Stimulated activated CD4-positive, alpha-beta T cell treated with anti-CD3 and anti-CD28 coated beads, Interleukin-12 subunit alpha, Interleukin-12 subunit beta, amount 100 ng/mL, for 4 hours (primary cell): Measurements from ENCODE around the gene RPS6KB1.
A peak's percentile ranks its signal among the peaks of the same experiment; 100 is the strongest.
"Not testable (repeated sequence)": the region's sequence is repeated elsewhere in the genome, so short reads cannot be mapped to it uniquely, and the experiment has no call there.

Experiments used
- DNase-seq: peaks from one replicate; pipeline ENCODE4 v3.0.0-alpha.2; 2020

Gene RPS6KB1

DNA sequence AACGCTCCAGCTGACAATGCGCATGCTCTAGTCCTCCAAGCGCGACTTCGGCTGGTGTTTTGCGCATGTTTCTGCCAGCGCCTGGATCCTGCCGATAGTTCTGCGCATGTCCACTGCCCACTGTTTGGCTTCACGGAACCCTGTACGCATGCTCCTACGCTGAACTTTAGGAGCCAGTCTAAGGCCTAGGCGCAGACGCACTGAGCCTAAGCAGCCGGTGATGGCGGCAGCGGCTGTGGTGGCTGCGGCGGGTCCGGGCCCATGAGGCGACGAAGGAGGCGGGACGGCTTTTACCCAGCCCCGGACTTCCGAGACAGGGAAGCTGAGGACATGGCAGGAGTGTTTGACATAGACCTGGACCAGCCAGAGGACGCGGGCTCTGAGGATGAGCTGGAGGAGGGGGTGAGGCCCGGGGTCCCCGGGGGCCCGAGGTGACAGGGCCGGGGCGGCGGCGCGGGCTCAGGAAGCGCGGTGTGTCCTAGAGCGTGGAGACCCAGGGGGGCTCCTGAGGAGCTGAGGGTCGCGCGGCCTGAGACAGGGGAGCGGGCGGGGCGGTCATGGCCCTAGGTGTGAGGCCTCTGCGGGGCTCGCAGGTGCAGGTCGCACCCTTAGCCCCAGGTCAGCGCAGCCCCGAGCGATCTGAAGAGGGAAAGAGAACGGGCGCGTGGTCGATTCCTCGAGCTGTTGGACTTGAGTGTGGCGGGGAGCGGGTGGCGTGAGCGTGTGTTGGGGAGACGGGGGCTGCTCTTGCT lies at the start of gene RPS6KB1, which contains the start of gene TUBD1:
RPS6KB1 (plus strand) TSS at position 198 of the 752 bp plus-strand sequence; CDS start at position 262, 64 bp downstream.
TUBD1 (minus strand) TSS at position 20 of the 752 bp plus-strand sequence. CDS start 1,941 bp downstream, outside the sequence.
- peak; percentile 93 for DNase-seq

GRCh38 chr17:59844884-59845594 lies 47.9 kb upstream of the RPS6KB1 start:
- DNase-seq: no peak

- peak; percentile 32 for DNase-seq
These were observed 47.1 kb upstream of the RPS6KB1 start for GRCh38 chr17:59845595-59846393.

GRCh38 chr17:59846394-59847165 lies 46.3 kb upstream of the RPS6KB1 start:
- no peak for DNase-seq

GRCh38 chr17:59848385-59848668 lies 44.6 kb upstream of the RPS6KB1 start:
- DNase-seq: no peak

DNA sequence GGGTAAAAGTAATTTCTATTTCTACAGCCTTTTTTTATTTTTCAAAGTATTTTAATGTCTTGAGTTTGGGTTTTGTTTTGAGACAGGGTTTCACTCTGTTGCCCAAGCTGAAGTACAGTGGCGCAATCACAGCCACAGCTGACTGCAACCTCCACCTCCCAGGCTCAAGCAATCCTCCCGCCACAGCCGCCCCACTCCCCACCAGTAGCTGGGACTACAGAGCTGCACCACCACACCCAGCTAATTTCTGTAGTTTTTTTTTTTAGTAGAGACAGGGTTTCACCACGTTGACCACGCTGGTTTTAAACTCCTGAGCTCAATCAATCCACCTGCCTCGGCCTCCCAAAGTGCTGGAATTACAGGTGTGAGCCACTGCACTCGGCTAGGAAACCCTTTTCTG lies 44.1 kb upstream of the RPS6KB1 start:
- no peak for DNase-seq

- not testable (repeated sequence) for DNase-seq
These were observed 42.6 kb upstream of the RPS6KB1 start for GRCh38 chr17:59850311-59850710.

DNA sequence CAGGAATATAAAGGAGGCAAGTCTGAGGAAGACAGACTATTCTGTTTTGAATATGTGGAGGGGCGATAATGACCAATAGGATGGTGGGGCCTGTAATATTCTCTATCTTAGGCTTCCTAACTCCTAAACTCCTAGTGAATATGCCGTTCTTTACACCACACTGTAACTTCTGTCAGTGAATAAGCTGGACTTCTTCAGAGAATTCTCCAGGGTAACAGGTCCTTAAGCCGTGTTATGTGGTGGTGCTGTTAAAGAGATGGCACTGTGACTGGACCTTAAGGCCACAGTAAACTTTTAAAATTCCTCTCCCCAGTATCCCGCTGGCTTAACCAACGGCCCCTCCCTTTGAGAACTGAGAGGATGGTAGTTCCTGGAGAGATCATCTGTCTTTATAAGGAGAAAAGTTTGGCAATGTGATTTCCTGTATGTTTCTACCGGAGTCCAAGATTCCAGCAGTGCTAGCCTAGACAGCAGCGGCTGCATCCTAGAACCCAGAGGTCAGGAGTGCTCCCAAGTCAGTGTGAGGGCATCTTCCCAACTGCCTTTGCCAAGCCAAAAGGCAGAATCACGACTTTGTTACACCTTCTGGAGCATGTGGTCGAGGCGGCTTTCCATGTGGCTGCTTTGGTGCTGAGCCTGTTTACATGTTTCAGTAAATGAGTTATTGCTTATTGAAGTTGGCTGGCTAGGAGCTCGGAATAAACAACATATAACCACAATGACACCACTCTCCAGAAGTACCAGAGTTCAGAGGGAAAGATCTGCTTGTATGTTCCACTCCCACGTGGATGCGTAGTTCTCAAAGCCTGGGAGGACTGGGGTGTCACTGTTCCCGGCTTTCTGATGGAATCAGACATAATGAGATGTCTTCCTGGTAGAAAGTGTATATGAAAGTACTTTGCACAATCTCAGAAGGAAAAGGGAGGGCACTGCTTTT lies 41.2 kb upstream of the RPS6KB1 start:
- DNase-seq: no peak

- DNase-seq: not testable (repeated sequence)
These were observed 40.1 kb upstream of the RPS6KB1 start for GRCh38 chr17:59852847-59853167.

DNA sequence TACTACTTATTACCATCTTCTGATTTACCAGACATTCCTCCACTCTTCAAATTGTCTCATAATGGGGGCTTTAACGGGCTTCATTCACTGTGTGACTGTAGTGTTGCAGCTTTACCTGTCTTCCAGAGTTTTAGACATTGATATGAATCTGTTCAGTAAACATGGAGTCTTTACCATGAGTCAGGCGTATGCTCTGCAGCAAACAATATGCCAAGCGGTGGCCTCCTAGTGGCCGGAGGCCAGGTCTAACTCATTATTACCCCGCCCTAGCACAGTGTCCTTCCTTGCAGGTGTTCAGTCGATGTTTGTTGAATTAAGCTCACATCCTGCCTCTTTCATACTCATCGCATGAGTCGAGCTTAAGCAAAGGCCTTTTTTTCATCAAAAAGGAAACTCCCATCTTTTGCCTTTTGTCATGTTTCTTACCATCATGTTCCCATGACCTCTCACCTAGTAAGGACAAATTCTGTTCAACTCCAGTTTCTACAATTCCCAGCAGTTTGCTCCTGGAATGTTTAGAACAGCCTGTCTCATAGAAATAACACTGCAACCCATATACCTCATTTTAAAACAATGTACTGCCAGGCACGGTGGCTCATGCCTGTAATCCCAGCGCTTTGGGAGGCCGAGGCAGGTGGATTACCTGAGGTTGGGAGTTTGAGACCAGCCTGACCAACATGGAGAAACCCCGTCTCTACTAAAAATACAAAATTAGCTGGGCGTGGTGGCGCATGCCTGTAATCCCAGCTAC lies 39.6 kb upstream of the RPS6KB1 start:
- peak; percentile 53 for DNase-seq

DNA sequence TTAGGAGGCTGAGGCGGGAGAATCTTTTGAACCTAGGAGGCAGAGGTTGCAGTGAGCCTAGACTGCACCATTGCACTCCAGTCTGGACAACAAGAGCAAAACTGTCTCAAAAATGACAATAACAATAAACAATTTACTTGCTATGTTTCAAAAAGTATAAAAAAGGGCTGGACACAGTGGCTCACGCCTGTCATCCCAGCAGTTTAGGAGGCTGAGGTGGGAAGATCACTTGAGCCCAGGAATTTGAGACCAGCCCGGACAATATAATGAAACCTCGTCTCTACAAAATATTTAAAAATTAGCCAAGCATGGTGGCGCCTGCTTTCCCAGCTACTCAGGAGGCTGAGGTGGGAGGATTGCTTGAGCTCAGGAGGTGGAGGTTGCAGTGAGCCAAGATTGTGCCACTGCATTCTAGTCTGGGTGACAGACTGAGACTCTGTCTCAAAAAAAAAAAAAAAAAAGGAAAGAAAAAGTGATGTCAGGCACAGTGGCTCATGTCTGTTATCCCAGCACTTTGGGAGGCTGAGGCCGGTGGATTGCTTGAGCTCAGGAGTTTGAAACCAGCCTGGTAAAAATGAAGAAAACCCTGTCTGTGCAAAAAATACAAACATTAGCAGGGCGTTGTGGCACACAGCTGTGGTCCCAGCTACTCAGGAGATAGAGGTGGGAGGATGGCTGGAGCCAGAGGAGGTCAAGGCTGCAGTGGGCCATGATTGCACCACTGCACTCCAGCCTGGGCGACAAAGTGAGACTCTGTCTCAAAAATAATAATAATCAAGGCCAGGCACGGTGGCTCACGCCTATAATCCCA lies 38.8 kb upstream of the RPS6KB1 start:
- not testable (repeated sequence) for DNase-seq

GRCh38 chr17:59856859-59857794 lies 35.8 kb upstream of the RPS6KB1 start:
- no peak for DNase-seq

GRCh38 chr17:59858167-59858816 lies 34.6 kb upstream of the RPS6KB1 start:
- no peak for DNase-seq

GRCh38 chr17:59858932-59859331 lies 34.0 kb upstream of the RPS6KB1 start:
- no peak for DNase-seq

- no peak for DNase-seq
These were observed 33.4 kb upstream of the RPS6KB1 start for GRCh38 chr17:59859444-59860025.

DNA sequence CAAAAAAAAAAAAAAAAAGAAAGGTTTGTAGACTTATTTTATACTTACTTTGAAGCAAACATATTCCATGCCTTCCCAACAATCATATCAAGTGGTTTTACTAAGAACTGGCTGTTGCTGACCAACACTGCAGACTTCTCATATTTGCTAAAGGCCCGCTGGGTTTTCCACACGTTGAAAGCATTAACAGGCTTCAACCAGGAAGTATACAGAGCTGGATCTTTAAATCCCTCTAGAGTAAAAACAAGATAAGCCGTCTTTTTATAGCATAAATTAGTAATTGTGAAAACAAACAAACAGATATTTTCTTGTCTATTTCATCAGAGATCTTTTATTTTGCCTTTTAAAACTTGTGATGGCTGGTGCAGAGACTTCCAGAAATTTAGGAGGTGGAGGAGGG lies 29.3 kb upstream of the RPS6KB1 start:
- no peak for DNase-seq

GRCh38 chr17:59869941-59870218 lies 23.0 kb upstream of the RPS6KB1 start:
- DNase-seq: no peak

GRCh38 chr17:59870482-59870881 lies 22.4 kb upstream of the RPS6KB1 start:
- no peak for DNase-seq
